Body of pancreas (tissue), 4 donors: Measurements from ENCODE around the gene SYNE1.

ENCODE experiments used
- POLR2A ChIP-seq, 3 donors: fragments of 450-650 bp; IDR thresholded peaks; one replicate each; pipeline ENCODE4 v1.6.1; 2016; ENCODE audit warnings: antibody characterized with exemption in 3 of 3, mild to moderate bottlenecking in 2 of 3
- TF ChIP-seq, protein P1 (sequence below), 7 experiments: fragments of 450-650 bp in 4 of 7; fragments of 200-600 bp in 3 of 7; sonication (generic) in 3 of 7; IDR thresholded peaks; one replicate each; pipeline ENCODE4 v1.5.1; 2016 to 2019; ENCODE audit warnings: antibody characterized with exemption in 7 of 7

DNA sequence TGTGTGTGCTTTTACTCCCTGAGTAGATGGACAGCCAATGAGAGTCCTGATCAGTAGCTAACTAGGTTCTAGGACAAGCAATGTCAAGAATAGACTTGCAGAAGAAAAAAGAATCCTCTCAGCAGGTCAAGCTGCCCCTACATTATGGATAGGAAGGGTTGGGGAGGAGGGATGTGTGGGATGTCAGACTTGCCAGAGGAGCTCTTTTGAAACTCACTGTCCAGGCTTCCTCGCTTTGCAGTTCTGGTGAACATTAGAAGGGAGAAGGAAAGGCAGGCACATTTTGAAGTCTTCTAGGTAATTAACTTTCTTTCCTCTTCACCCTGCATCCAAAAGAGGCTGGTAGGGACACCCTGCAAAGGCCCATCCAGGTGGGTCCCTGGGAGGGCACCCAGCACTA, 48.7 kb downstream of the SYNE1 start:
- TF ChIP-seq, protein P1, sequence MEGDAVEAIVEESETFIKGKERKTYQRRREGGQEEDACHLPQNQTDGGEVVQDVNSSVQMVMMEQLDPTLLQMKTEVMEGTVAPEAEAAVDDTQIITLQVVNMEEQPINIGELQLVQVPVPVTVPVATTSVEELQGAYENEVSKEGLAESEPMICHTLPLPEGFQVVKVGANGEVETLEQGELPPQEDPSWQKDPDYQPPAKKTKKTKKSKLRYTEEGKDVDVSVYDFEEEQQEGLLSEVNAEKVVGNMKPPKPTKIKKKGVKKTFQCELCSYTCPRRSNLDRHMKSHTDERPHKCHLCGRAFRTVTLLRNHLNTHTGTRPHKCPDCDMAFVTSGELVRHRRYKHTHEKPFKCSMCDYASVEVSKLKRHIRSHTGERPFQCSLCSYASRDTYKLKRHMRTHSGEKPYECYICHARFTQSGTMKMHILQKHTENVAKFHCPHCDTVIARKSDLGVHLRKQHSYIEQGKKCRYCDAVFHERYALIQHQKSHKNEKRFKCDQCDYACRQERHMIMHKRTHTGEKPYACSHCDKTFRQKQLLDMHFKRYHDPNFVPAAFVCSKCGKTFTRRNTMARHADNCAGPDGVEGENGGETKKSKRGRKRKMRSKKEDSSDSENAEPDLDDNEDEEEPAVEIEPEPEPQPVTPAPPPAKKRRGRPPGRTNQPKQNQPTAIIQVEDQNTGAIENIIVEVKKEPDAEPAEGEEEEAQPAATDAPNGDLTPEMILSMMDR (IDR thresholded peaks at IDR 0.05) = no peak
- TF ChIP-seq POLR2A (IDR thresholded peaks at IDR 0.05) = no peak
